Mesendoderm (in vitro differentiated cells): ENCODE data around the gene EFCAB12.

Experiments
- DNase-seq: peaks from one replicate; pipeline ENCODE4 v3.0.0; 2013
- H2AK5ac ChIP-seq: 2 replicates; pipeline ENCODE4 v1.6.1; 2013; ENCODE audit warnings: low read length, inconsistent platforms
- H2BK120ac ChIP-seq: 2 replicates; pipeline ENCODE4 v1.6.1; 2013; ENCODE audit warnings: low read depth, mild to moderate bottlenecking, low read length, moderate library complexity, mixed read lengths
- H2BK15ac ChIP-seq: replicated peaks from 2 replicates; pipeline ENCODE4 v1.6.1; 2013; ENCODE audit warnings: low read depth, mild to moderate bottlenecking, moderate library complexity
- H2BK5ac ChIP-seq: 2 replicates; pipeline ENCODE4 v1.6.1; 2013; ENCODE audit warnings: low read length, inconsistent platforms
- H3K18ac ChIP-seq: 2 replicates; pipeline ENCODE4 v1.6.1; 2013; ENCODE audit warnings: mild to moderate bottlenecking, low read length, mixed read lengths
- H3K23ac ChIP-seq: one replicate; pipeline ENCODE4 v1.6.1; 2013; ENCODE audit warnings: low read length
- H3K27ac ChIP-seq: 2 replicates; pipeline ENCODE4 v1.5.1; 2013; ENCODE audit warnings: low read depth, mild to moderate bottlenecking, inconsistent platforms, low read length, moderate library complexity
- H3K27me3 ChIP-seq: 2 replicates; pipeline ENCODE4 v1.6.1; 2013; ENCODE audit warnings: low read length, control low read depth, mild to moderate bottlenecking, inconsistent platforms; ENCODE audit not compliant: insufficient read depth, poor library complexity
- H3K36me3 ChIP-seq: 2 replicates; pipeline ENCODE4 v1.6.1; 2013; ENCODE audit warnings: low read length, inconsistent platforms; ENCODE audit not compliant: control insufficient read depth, insufficient read depth
- H3K4ac ChIP-seq: one replicate; pipeline ENCODE4 v1.6.1; 2013; ENCODE audit warnings: low read depth, mild to moderate bottlenecking, low read length, moderate library complexity
- H3K4me1 ChIP-seq: 2 replicates; pipeline ENCODE4 v1.6.1; 2013; ENCODE audit warnings: low read depth, low read length, inconsistent platforms; ENCODE audit not compliant: control insufficient read depth
- H3K4me2 ChIP-seq: 2 replicates; pipeline ENCODE4 v1.6.1; 2013; ENCODE audit warnings: low read length
- H3K4me3 ChIP-seq: 2 replicates; pipeline ENCODE4 v1.5.1; 2013; ENCODE audit warnings: mild to moderate bottlenecking, low read length
- H3K56ac ChIP-seq: one replicate; pipeline ENCODE4 v1.6.1; 2013; ENCODE audit warnings: low read length
- H3K79me1 ChIP-seq: 2 replicates; pipeline ENCODE4 v1.6.1; 2013; ENCODE audit warnings: low read length, inconsistent platforms
- H3K79me2 ChIP-seq: 2 replicates; pipeline ENCODE4 v1.6.1; 2013; ENCODE audit warnings: mild to moderate bottlenecking, low read length; ENCODE audit not compliant: control insufficient read depth, insufficient read depth
- H3K9ac ChIP-seq: 2 replicates; pipeline ENCODE4 v1.6.1; 2013; ENCODE audit warnings: low read length, inconsistent platforms
- H4K5ac ChIP-seq: one replicate; pipeline ENCODE4 v1.6.1; 2013; ENCODE audit warnings: low read length
- H4K8ac ChIP-seq: one replicate; pipeline ENCODE4 v1.6.1; 2013; ENCODE audit warnings: low read depth, mild to moderate bottlenecking, control low read depth, low read length, moderate library complexity
- WGBS: extraction: QIAGEN DNeasy Blood & Tissue Kit; methylation state at CpG from one replicate; pipeline ENCODE4 v1.1.7; 2013; ENCODE audit warnings: low lambda C conversion rate, missing lambda C conversion rate; ENCODE audit not compliant: insufficient coverage; ENCODE audit errors: extremely low coverage; 5-methylcytosine and 5-hydroxymethylcytosine counted together

Gene EFCAB12

GRCh38 chr3:129462361-129462968 lies 34.0 kb upstream of the EFCAB12 start:
- H3K9ac ChIP-seq = no peak overlapping the region
- no peak overlapping the region for H2BK120ac ChIP-seq
- no peak overlapping the region for H3K4me3 ChIP-seq
- H2BK15ac ChIP-seq = no peak overlapping the region
- no peak overlapping the region for H2AK5ac ChIP-seq
- H3K27ac ChIP-seq = no peak overlapping the region
- no peak overlapping the region for H4K8ac ChIP-seq
- no peaks in the 10 kb centered on the region for H3K79me1 ChIP-seq
- no peak for DNase-seq
- no peaks in the 10 kb centered on the region for H3K27me3 ChIP-seq
- no peak overlapping the region for H3K4me2 ChIP-seq
- H3K4me1 ChIP-seq = no peaks in the 10 kb centered on the region
- no peak overlapping the region for H3K56ac ChIP-seq
- no peak overlapping the region for H2BK5ac ChIP-seq
- no CpG with 5 or more reads among the region's 3 CpGs for WGBS
- H3K23ac ChIP-seq = no peak overlapping the region
- no peak overlapping the region for H3K18ac ChIP-seq
- H3K4ac ChIP-seq = no peak overlapping the region
- no peak overlapping the region for H4K5ac ChIP-seq
- H3K79me2 ChIP-seq = no peaks in the 10 kb centered on the region
- H3K36me3 ChIP-seq = peaks cover 3% of the 10 kb centered on the region

DNA sequence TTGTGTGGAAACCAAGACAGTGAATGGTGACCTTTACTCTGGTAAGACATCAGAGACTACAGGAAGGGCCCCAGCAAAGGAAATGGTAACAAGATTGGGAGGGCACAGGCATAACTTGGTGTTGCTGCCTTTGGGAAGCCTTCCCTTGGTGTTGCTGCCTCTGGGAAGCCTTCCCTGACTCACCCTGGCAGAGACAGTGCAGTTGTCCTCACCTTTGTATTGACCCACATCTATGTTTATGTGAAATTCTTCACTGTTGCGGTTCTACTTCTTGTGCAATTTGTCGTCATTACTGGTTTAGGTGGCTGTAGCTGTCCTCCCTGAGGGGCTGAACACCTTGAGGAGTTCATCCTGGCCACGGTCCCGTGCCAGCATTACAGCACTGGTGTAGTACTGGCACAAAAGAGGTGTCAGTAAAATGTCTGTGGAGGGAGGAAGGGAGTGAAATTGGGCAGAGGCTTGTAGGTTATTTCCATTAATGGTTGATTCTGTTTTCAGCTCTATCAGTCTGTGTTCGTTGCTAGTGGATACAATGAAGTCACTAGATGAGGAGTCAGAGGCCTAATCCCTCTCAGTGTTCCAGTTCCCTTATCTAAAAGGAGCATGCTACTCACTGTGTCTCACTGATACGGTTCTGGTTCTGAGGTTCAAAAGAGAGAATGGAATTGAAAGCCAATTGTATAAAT lies 33.2 kb upstream of the EFCAB12 start:
- Histone ChIP-seq H3K27ac (no peak overlapping the region), H3K4me3 (no peak overlapping the region), H2BK120ac (no peak overlapping the region), H3K4ac (no peak overlapping the region), H4K5ac (no peak overlapping the region), H3K27me3 (no peaks in the 10 kb centered on the region), H2AK5ac (no peak overlapping the region), H3K79me2 (no peaks in the 10 kb centered on the region), H3K4me1 (no peaks in the 10 kb centered on the region), H2BK15ac (no peak overlapping the region), H2BK5ac (no peak overlapping the region), H3K56ac (no peak overlapping the region), H3K79me1 (no peaks in the 10 kb centered on the region), H3K4me2 (no peak overlapping the region), H3K9ac (no peak overlapping the region), H3K36me3 (peaks cover 2% of the 10 kb centered on the region), H4K8ac (no peak overlapping the region), H3K23ac (no peak overlapping the region), H3K18ac (no peak overlapping the region)
- no CpG with 5 or more reads among the region's 6 CpGs for WGBS
- DNase-seq = no peak

- Histone ChIP-seq H3K4me3 (no peak overlapping the region), H3K79me1 (no peaks in the 10 kb centered on the region), H3K27me3 (no peaks in the 10 kb centered on the region), H3K79me2 (no peaks in the 10 kb centered on the region), H3K4ac (no peak overlapping the region), H2BK15ac (no peak overlapping the region), H4K8ac (no peak overlapping the region), H3K9ac (no peak overlapping the region), H4K5ac (no peak overlapping the region), H3K4me2 (no peak overlapping the region), H3K27ac (no peak overlapping the region), H3K56ac (no peak overlapping the region), H3K23ac (no peak overlapping the region), H2AK5ac (no peak overlapping the region), H2BK5ac (no peak overlapping the region), H3K4me1 (no peaks in the 10 kb centered on the region), H2BK120ac (no peak overlapping the region), H3K36me3 (peaks cover 2% of the 10 kb centered on the region), H3K18ac (no peak overlapping the region)
- DNase-seq = no peak
- WGBS = no CpG with 5 or more reads among the region's 1 CpG
Measured at GRCh38 chr3:129461022-129461421, 32.6 kb upstream of the EFCAB12 start.

- Histone ChIP-seq H2BK120ac (no peak overlapping the region), H3K27ac (no peak overlapping the region), H2BK5ac (no peak overlapping the region), H2AK5ac (no peak overlapping the region), H3K4me1 (no peaks in the 10 kb centered on the region), H3K4ac (no peak overlapping the region), H3K27me3 (no peaks in the 10 kb centered on the region), H3K36me3 (peaks cover 2% of the 10 kb centered on the region), H3K23ac (no peak overlapping the region), H4K5ac (no peak overlapping the region), H2BK15ac (no peak overlapping the region), H3K9ac (no peak overlapping the region), H3K4me2 (no peak overlapping the region), H3K18ac (no peak overlapping the region), H3K79me1 (no peaks in the 10 kb centered on the region), H3K79me2 (no peaks in the 10 kb centered on the region), H3K4me3 (no peak overlapping the region), H3K56ac (no peak overlapping the region), H4K8ac (no peak overlapping the region)
- DNase-seq = no peak
- WGBS = no CpG with 5 or more reads among the region's 2 CpGs
Measured at GRCh38 chr3:129460572-129460971, 32.1 kb upstream of the EFCAB12 start.

DNA sequence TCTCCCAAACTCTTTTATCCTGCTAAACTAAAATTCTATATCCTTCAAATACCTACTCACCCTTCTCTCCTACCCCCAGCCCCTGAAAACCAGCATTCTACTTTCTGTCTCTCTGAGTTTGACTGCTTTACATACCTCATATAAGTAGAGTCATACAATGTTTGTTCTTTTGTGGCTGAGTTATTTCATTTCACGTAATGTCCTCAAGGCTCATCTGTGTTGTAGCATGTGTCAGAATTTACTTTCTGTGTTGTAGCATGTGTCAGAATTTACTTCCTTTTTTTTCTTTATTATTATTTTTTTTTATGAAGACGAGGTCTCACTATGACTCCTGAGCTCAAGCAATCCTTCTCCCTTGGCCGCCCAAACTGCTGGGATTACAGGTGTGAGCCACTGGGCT lies 31.7 kb upstream of the EFCAB12 start:
- H4K8ac ChIP-seq = no peak overlapping the region
- no peak overlapping the region for H3K4me2 ChIP-seq
- no peak overlapping the region for H3K4me3 ChIP-seq
- H3K36me3 ChIP-seq = peaks cover 2% of the 10 kb centered on the region
- H3K4ac ChIP-seq = no peak overlapping the region
- H2BK120ac ChIP-seq = no peak overlapping the region
- H2BK5ac ChIP-seq = no peak overlapping the region
- no peaks in the 10 kb centered on the region for H3K27me3 ChIP-seq
- H4K5ac ChIP-seq = no peak overlapping the region
- no peak overlapping the region for H3K23ac ChIP-seq
- no peak overlapping the region for H3K56ac ChIP-seq
- H3K9ac ChIP-seq = no peak overlapping the region
- H3K79me1 ChIP-seq = no peaks in the 10 kb centered on the region
- no peak overlapping the region for H3K18ac ChIP-seq
- no peaks in the 10 kb centered on the region for H3K79me2 ChIP-seq
- H2AK5ac ChIP-seq = no peak overlapping the region
- no peak overlapping the region for H2BK15ac ChIP-seq
- H3K4me1 ChIP-seq = no peaks in the 10 kb centered on the region
- no CpG with 5 or more reads among the region's 3 CpGs for WGBS
- no peak for DNase-seq
- H3K27ac ChIP-seq = no peak overlapping the region

GRCh38 chr3:129453732-129454131 lies 25.3 kb upstream of the EFCAB12 start:
- no peak overlapping the region for H3K18ac ChIP-seq
- H3K79me2 ChIP-seq = no peaks in the 10 kb centered on the region
- no peak overlapping the region for H3K4me3 ChIP-seq
- H3K36me3 ChIP-seq = no peaks in the 10 kb centered on the region
- H3K27me3 ChIP-seq = no peaks in the 10 kb centered on the region
- no peak overlapping the region for H2BK5ac ChIP-seq
- H2BK120ac ChIP-seq = no peak overlapping the region
- H3K4me2 ChIP-seq = no peak overlapping the region
- H2AK5ac ChIP-seq = no peak overlapping the region
- no peak overlapping the region for H3K56ac ChIP-seq
- peaks cover 8% of the 10 kb centered on the region for H3K4me1 ChIP-seq
- H3K79me1 ChIP-seq = no peaks in the 10 kb centered on the region
- no peak overlapping the region for H3K9ac ChIP-seq
- H3K27ac ChIP-seq = no peak overlapping the region
- H3K23ac ChIP-seq = no peak overlapping the region
- no peak overlapping the region for H3K4ac ChIP-seq
- no peak for DNase-seq
- WGBS = no CpG with 5 or more reads among the region's 1 CpG
- no peak overlapping the region for H4K8ac ChIP-seq
- no peak overlapping the region for H4K5ac ChIP-seq
- no peak overlapping the region for H2BK15ac ChIP-seq
